ENCODE measurements around the gene PTGFRN.

The PTGFRN gene

GRCh38 chr1:116887212-116887611 is 22.5 kb upstream of the PTGFRN start:
- no peak for DNase-seq

DNA sequence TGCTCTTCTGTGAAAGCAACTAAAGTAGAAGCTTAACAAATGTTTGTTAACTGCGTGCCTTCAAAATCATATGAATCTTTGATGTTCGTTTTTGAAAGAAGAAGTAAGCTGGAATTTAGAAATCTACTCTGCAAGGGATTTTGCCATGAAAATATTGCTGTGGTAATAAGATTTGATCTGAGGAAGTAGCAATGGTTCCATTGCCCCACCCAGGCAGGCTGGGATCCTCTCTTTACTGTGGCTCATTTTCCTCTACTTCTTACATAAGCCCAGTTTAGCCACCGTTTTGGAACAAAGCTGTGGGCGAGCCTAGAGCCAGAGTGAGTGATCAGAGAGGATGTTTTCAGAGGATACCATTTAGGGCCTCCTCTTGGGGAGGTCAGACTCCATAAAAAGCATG is 20.3 kb upstream of the PTGFRN start:
- DNase-seq = no peak

- DNase-seq = no peak
These were observed 18.2 kb upstream of the PTGFRN start for GRCh38 chr1:116891396-116892079.

DNA sequence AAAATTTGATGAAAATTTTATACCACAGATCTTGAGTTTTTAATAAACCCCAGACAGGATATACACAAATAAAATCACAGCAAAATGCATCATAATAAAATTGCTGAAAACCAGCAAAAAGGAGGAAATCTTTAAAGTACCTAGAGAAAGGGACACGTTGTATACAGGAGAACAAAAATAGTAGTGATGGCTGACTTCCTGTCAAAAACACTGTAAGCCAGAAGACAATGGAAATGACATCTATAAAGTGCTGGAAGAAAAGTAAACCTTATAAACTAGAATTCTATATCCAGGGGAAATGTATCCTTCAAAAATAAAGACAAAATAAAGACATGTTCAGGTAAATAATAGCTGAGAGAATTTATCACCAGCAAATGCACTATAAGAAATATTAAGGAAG is 14.6 kb upstream of the PTGFRN start:
- DNase-seq = no peak

- no peak for DNase-seq
These were observed 10.2 kb upstream of the PTGFRN start for GRCh38 chr1:116899529-116899928.

DNA sequence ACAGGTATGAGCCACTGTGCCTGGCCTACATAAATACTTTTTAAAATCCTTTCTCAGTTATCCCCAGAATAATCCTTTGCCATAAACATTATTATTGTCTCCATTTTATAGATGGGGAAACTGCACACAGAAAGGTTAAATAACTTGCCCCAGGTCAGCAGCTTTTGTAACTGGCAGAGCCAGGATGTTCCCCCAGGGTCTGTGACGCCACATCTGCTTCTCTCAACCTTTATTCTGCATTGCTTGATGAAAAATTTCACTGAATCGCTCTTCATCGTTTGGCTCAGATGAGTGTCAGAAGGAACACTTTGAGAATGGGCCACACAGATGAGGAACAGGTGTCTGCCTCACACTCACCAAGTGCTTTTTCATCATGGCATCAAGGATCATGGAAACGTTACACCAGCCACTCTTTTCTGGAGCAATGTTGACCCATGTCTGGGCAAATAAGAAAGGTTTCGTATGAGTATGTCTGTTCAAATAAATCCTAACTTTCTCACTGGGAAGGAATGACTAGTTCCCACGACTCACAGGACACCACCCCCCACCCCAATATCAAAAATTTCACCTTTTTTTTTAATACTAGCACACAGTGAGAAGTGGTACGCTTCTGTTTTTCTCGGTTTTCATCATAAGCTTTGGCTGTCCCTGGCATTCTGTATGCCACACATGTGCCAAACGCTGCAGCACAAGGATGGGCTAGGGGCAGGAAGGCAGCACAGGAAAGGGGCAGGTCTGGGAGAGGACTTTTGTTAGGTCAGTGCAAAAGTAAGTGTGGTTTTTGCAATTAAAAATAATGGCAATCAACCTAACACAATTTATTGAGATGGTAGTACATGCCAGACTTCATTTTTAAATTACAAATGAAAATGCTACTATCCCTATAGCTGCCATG is 9.0 kb upstream of the PTGFRN start:
- DNase-seq = no peak

DNA sequence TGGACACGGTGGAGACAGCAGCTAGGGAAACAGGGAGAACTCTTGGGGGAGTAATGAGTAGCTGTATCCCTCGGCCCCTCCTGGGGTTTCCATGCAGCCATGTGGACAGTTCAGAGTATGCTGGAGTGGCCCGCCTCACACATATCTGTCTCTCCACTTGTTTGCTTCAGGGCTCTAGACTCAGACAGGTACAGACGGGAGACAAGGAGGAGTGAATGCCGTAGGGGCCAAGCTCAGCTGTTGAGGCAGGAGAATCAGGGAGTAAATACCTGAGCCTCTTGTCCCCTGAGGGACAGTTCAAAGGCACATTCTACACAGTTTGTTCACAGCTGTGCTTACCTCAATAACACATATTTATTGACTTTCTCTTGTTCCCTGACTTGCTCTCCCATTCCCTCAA is 7.7 kb upstream of the PTGFRN start:
- no peak for DNase-seq

DNA sequence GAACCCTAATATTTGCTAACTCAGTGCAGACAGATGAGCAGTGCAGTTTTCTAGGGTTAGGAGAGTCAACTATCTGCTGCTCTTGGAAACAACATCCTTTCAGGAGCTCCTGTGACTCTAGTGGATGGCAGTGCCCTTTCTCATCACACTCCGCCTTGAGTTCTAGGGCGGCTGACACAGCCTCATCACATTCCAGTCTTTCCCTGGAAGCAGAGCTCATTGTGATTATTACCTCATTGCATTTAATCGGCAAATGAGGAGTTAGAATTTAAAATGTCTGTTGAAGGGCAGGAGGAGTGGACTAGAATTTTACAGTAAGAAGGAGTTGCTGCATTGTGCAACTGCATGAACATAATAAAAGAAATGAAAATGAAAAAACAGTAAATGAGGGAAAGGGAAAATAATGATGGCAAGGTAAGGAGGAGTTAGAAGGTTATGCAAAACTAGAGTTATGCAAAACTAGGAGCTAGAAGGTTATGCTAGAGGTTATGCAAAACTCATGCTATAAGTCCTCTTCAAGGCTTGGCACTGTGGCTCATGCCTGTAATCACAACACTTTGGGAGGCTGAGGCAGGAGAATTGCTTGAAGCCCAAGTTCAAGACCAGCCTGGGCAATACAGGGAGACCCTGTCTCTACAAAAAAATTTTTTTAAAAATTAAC is 6.9 kb upstream of the PTGFRN start:
- no peak for DNase-seq

- DNase-seq = no peak
These were observed 4.9 kb upstream of the PTGFRN start for GRCh38 chr1:116904791-116905320.

GRCh38 chr1:116906812-116907211 is 2.9 kb upstream of the PTGFRN start:
- no peak for DNase-seq

GRCh38 chr1:116907351-116907750 is 2.4 kb upstream of the PTGFRN start:
- no peak for DNase-seq

- DNase-seq = no peak
These were observed 1.4 kb upstream of the PTGFRN start for GRCh38 chr1:116908266-116908665.

- DNase-seq = peak in 2 of 51 donors; percentile 2 to 24
These were observed 750 bp upstream of the PTGFRN start for GRCh38 chr1:116908820-116909511.

GRCh38 chr1:116910379-116911187 is 867 bp downstream of the PTGFRN start:
- DNase-seq = peak in 11 of 51 donors; percentile 5 to 46 (median 28)

DNA sequence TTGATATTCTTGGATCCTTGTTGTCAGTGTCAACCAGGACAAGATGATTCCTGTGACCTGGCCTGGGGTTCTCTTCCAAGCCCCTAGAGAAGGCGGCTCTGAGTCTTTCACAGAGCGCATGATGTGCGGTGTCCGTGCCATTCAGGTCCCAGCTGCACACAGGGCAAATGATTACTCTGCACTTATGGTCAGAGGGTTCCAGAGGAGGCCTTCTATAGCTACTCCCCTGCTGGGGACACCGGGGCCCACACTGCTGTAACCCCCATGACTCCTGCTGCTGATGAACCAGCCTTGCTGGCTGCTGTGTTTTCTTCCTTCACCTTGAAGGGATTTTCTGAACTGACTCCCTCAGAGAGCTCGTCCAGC is 1.5 kb downstream of the PTGFRN start:
- peak in 2 of 51 donors; percentile 7 to 14 for DNase-seq

DNA sequence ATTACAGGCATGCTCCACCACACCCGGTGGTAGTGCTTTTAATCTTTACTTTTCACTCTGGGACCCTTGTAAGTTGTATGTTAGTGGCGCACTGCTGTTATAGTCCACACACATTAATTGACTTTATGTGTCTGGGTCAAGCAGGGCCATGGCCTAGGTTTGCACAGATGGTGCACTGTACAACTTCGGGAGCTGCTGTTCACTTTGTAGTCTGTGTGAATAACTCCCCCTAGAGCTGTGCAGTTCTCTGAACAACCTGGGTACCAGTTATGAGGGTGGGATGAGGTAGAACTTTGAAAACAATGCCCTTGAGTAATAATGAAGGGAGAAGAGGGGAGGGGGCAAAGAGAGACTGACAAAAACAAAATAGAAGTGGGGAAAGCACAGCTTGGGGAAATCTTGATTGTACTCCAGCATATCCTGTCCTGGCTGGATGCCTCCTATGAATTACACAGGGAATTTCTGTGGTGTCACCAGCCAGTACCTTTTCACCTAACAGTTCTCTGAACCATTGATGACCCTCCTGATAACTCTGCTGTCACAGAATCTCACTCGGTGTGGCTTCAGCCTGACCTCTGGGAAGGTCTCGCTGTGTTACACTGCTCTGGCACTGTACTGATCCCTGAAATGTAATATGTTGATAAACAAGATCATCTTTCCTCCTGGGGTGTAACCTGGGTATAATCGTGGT is 2.2 kb downstream of the PTGFRN start:
- no peak for DNase-seq

- DNase-seq = no peak
These were observed 3.1 kb downstream of the PTGFRN start for GRCh38 chr1:116912846-116913245.

DNA sequence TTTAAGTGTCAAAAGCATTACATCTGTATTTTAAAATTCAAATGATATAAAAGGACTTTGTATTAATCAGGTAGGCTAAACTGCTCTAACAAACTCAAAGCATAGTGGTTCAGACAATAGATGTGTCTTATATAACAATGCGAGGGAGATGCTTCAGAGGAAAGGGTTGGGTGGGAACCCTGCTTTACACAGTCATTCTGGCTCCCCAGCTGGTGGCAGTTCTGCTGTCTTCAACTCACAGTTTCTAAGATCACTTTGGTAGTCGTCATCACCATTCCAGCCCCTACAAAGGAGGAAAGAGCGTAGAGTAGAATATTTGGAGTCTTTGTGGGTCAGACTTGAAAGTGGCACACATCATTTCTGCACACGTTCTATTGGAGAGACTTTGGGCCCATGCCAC is 4.2 kb downstream of the PTGFRN start:
- DNase-seq = peak in 1 of 51 donors; percentile 35

DNA sequence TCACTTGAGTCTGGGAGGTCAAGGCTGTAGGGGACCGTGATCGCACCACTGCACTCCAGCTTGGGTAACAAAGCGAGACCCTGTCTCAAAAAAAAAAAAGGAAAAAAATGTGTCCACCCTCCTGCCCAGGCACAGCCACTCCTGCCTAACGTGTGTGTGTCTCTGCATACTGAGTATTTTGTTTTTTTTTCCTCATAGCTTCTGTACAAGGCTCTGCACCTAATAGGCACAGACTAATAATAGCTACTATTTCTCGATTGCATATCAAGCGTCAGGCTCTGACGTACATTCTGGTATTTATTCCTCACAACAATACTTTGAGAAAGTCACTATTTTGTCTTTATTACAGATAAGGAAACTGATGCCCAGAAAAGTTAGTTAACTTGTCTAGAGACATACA is 5.0 kb downstream of the PTGFRN start:
- no peak for DNase-seq

- DNase-seq = peak in 2 of 51 donors; percentile 23 to 25
These were observed 5.5 kb downstream of the PTGFRN start for GRCh38 chr1:116915086-116915661.

Measured in hypothalamus (tissue), 51 donors.